ENCODE data around the gene SUPT20HL1.

SUPT20HL1 gene

GRCh38 chrX:24396931-24397279 is 36.5 kb downstream of the SUPT20HL1 start:
- no peak for DNase-seq (ENCODE audit: low read depth)

GRCh38 chrX:24398766-24399165 is 38.3 kb downstream of the SUPT20HL1 start:
- no peak for DNase-seq (ENCODE audit: low read depth)

DNA sequence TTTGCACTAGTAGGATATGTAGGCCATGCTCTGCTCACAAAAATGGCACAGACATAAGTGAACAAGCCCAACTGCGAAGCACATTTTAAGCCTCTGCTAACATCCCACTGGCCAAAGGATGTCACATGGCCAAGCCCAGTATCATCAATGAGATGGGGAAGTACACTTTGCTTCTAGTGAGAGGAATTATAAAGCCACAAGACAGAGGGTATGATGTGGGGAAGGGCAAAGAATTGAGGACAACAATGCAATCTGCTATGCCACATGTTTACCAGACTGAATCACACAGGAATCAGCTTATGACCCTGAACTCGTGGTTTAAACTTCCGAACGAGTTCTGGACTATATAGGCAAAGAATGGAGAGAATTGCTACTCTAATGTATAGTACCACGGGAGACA is 39.1 kb downstream of the SUPT20HL1 start:
- DNase-seq (ENCODE audit: low read depth) = no peak

DNA sequence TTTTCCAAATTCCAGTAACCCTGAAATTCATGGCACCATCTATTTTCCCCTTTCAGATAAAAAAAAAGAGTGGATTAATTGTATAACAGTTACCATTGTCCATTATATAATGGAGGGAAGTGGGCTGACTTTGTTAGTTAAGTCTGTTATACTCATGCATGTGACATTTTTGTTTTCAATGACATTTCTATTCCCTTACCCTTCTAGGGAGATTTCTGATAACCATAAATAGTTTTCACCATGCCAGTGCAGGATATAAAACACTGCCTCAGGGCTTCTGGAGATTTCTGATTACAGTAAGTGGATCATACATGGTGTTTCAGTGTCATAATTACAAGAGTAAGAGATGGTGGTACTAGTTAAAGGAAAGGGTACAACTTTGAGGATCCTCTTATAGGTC is 45.5 kb downstream of the SUPT20HL1 start:
- DNase-seq (ENCODE audit: low read depth) = no peak
